PC-9 (cell line): ENCODE results near the gene CFAP210. TPM values are rescaled to one million over a fixed set of nuclear protein-coding genes. Genes with fewer than 3 reads are reported as not detected.

Source experiments
- BruUV-seq: library from RNA; stranded (reverse); fragments of 400-500 nt; replicated peaks from 2 replicates; lab custom pipeline; 2021; lab: Mats Ljungman, UMichigan
- CTCF ChIA-PET: fragments of 300-600 bp; sonication (Branson Sonifier 250); formaldehyde crosslinking; loops from one replicate; lab custom pipeline; 2022; ENCODE audit warnings: antibody characterized with exemption; lab: Charles Lee
- POLR2A ChIA-PET: fragments of 300-600 bp; sonication (Branson Sonifier 250); formaldehyde crosslinking; loops from one replicate; lab custom pipeline; 2022; ENCODE audit warnings: antibody characterized with exemption; ENCODE audit not compliant: unreplicated experiment; lab: Charles Lee
- DNase-seq, 2 experiments: peaks; one replicate each; pipeline versions ENCODE4 v3.0.0 to v3.0.0-alpha.2; 2015 to 2022; ENCODE audit warnings: mixed read lengths in 1 of 2
- H2AFZ ChIP-seq: fragments of 200-600 bp; sonication (generic); 2 replicates; pipeline ENCODE4 v1.8.1; 2017; ENCODE audit warnings: antibody characterized with exemption
- H3F3A ChIP-seq: fragments of 200-600 bp; sonication (generic); 2 replicates; pipeline ENCODE4 v1.8.1; 2017; ENCODE audit warnings: antibody characterized with exemption, mild to moderate bottlenecking, low read depth; ENCODE audit not compliant: insufficient read depth
- H3K27ac ChIP-seq: fragments of 200-600 bp; sonication (generic); 2 replicates; pipeline ENCODE4 v1.6.1; 2016; ENCODE audit warnings: mixed run types
- H3K27me3 ChIP-seq: fragments of 200-600 bp; sonication (generic); 2 replicates; pipeline ENCODE4 v1.6.1; 2016; ENCODE audit warnings: low read depth, mixed run types; ENCODE audit not compliant: insufficient read depth
- H3K36me3 ChIP-seq: fragments of 200-600 bp; sonication (generic); 2 replicates; pipeline ENCODE4 v1.6.1; 2016; ENCODE audit warnings: low read depth, mixed run types
- H3K4me1 ChIP-seq: fragments of 200-600 bp; sonication (generic); replicated peaks from 2 replicates; pipeline ENCODE4 v1.6.1; 2016; ENCODE audit warnings: mixed run types; ENCODE audit not compliant: insufficient read depth
- H3K4me2 ChIP-seq: fragments of 200-600 bp; sonication (generic); 2 replicates; pipeline ENCODE4 v1.6.1; 2017; ENCODE audit warnings: mixed run types
- H3K4me3 ChIP-seq: fragments of 200-600 bp; sonication (generic); 2 replicates; pipeline ENCODE4 v1.6.1; 2016; ENCODE audit warnings: mixed run types
- H3K79me2 ChIP-seq: fragments of 200-600 bp; sonication (generic); 2 replicates; pipeline ENCODE4 v1.6.1; 2017; ENCODE audit warnings: low read depth, mixed run types
- H3K9me2 ChIP-seq: fragments of 200-600 bp; sonication (generic); 2 replicates; pipeline ENCODE4 v1.8.1; 2017; ENCODE audit warnings: mild to moderate bottlenecking; ENCODE audit not compliant: insufficient read depth
- H3K9me3 ChIP-seq: fragments of 200-600 bp; sonication (generic); 2 replicates; pipeline ENCODE4 v1.8.1; 2016; ENCODE audit warnings: low read depth; ENCODE audit not compliant: insufficient read depth
- H4K20me1 ChIP-seq: fragments of 200-600 bp; sonication (generic); 2 replicates; pipeline ENCODE4 v1.8.1; 2017; ENCODE audit not compliant: insufficient read depth
- CTCF ChIP-seq: fragments of 200-600 bp; sonication (generic); conservative IDR thresholded peaks from 2 replicates; pipeline ENCODE4 v1.6.1; 2017; ENCODE audit warnings: mixed run types, antibody characterized with exemption, mild to moderate bottlenecking, moderate library complexity
- EZH2 ChIP-seq: fragments of 200-600 bp; sonication (generic); IDR thresholded peaks from 2 replicates; pipeline ENCODE4 v1.8.0; 2017; ENCODE audit warnings: antibody characterized with exemption, low read depth
- intact Hi-C: fragments of 100-400 bp; cut with micrococcal nuclease; formaldehyde crosslinking; loops from one replicate; pipeline ENCODE4 v1.10.0; 2022; ENCODE audit not compliant: unreplicated experiment
- total RNA-seq: library from RNA; stranded (reverse); gene quantifications from 2 replicates; pipeline ENCODE4 v1.2.3, GENCODE V29; 2021

CFAP210 gene
- total RNA-seq, 1 experiment from 2014 or later = 0.96 TPM

DNA sequence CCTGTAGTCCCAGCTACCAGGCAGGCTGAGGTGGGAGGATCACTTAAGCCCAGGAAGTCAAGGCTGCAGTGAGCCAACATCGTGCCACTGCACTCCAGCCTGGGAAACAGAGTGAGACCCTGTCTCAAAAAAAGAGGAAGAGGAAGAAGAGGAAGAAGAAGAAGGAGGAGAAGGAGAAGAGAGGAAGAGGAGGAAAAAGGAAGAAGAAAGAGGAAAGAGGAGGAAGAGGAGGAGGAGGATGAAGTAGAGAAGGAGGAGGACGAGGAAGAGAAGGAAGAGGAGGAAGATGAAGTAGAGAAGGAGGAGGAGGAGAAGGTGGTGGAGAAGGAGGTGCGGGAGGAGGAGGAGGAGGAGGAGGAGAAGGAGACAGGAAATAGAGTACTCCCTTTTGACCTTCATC is 38.0 kb downstream of the CFAP210 start:
- no peak overlapping the region for H3K4me3 ChIP-seq
- no peaks in the 10 kb centered on the region for H3K9me2 ChIP-seq
- CTCF ChIA-PET = no interaction called here
- no peaks in the 10 kb centered on the region for H3F3A ChIP-seq
- no peaks in the 10 kb centered on the region for H4K20me1 ChIP-seq
- H3K9me3 ChIP-seq = no peaks in the 10 kb centered on the region
- no peak for DNase-seq
- H2AFZ ChIP-seq = no peak overlapping the region
- POLR2A ChIA-PET = no interaction called here
- no peaks in the 10 kb centered on the region for H3K27me3 ChIP-seq
- TF ChIP-seq CTCF (no peak), EZH2 (no peak)
- no TSS peak for BruUV-seq
- no peak overlapping the region for H3K27ac ChIP-seq
- H3K4me1 ChIP-seq = no peaks in the 10 kb centered on the region
- no peaks in the 10 kb centered on the region for H3K79me2 ChIP-seq
- H3K36me3 ChIP-seq = no peaks in the 10 kb centered on the region
- H3K4me2 ChIP-seq = no peak overlapping the region
- intact Hi-C loops = no loop called here

DNA sequence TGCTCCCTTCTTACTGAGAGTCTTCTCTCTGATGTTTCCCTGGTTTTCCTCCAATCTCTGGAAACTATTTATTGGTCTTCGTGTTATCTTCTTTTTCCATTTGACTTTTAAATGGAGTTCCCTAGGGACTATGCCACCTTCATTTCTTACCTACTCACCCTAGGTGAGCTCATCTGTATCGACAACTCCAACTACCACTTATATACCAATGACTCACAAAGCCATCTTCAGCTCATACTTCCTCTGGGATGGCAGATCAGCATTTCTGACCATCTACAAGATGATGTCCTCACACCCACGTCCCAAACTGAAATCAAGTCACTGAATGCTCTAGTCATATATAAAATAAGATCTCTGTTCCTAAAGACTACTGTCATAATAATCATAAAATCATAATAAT is 40.6 kb downstream of the CFAP210 start:
- CTCF ChIA-PET = no interaction called here
- Histone ChIP-seq H3K4me1 (no peaks in the 10 kb centered on the region), H3K79me2 (no peaks in the 10 kb centered on the region), H3K27ac (no peak overlapping the region), H4K20me1 (no peaks in the 10 kb centered on the region), H3K27me3 (no peaks in the 10 kb centered on the region), H3K4me2 (no peak overlapping the region), H3F3A (no peaks in the 10 kb centered on the region), H3K9me3 (no peaks in the 10 kb centered on the region), H3K36me3 (no peaks in the 10 kb centered on the region), H2AFZ (no peak overlapping the region), H3K9me2 (no peaks in the 10 kb centered on the region), H3K4me3 (no peak overlapping the region)
- TF ChIP-seq CTCF (no peak), EZH2 (no peak)
- intact Hi-C loops = no loop called here
- DNase-seq = no peak
- POLR2A ChIA-PET = interaction anchor here (0.6 kb wide), 1 partner anchor 136 kb away, joined by 5 read pairs; no protein-coding TSS in a partner anchor
- no TSS peak for BruUV-seq

GRCh38 chr2:169649278-169649677 is 44.9 kb downstream of the CFAP210 start:
- Histone ChIP-seq H4K20me1 (no peaks in the 10 kb centered on the region), H3K4me2 (no peak overlapping the region), H3F3A (no peaks in the 10 kb centered on the region), H3K4me1 (no peaks in the 10 kb centered on the region), H3K27ac (no peak overlapping the region), H3K9me2 (no peaks in the 10 kb centered on the region), H3K9me3 (no peaks in the 10 kb centered on the region), H3K36me3 (no peaks in the 10 kb centered on the region), H3K79me2 (no peaks in the 10 kb centered on the region), H3K27me3 (no peaks in the 10 kb centered on the region), H2AFZ (no peak overlapping the region), H3K4me3 (no peak overlapping the region)
- TF ChIP-seq CTCF = no peak
- TF ChIP-seq EZH2 = no peak
- intact Hi-C loops = no loop called here
- no peak for DNase-seq
- ChIA-PET CTCF (no interaction called here), POLR2A (no interaction called here)
- no TSS peak for BruUV-seq
